H1 (cell line): ENCODE data around the gene CCR8. TPM values are rescaled to one million over a fixed set of nuclear protein-coding genes. Genes with fewer than 3 reads are reported as not detected.
"Not testable (repeated sequence)": the region's sequence is repeated elsewhere in the genome, so short reads cannot be mapped to it uniquely, and the experiment has no call there.

Experiments used
- CTCF ChIA-PET: fragments of 300-600 bp; sonication (Branson Sonifier 250); formaldehyde crosslinking; loops from one replicate; lab custom pipeline; 2021; ENCODE audit not compliant: partially characterized antibody; lab: Charles Lee
- POLR2A ChIA-PET: fragments of 300-600 bp; sonication (Branson Sonifier 250); formaldehyde crosslinking; loops from one replicate; lab custom pipeline; 2021; ENCODE audit warnings: inconsistent platforms; ENCODE audit not compliant: partially characterized antibody; lab: Charles Lee
- DNase-seq, 2 experiments: peaks; one replicate each; pipeline versions ENCODE4 v3.0.0 to v3.0.0-alpha.2; 2010 to 2022; ENCODE audit warnings: low spot score in 2 of 2, low read depth in 1 of 2, mixed read lengths in 1 of 2
- FAIRE-seq: peaks from 2 replicates; lab custom pipeline; 2011; peaks lifted over from hg19 to GRCh38; lab: Jason Lieb, UNC
- H2AFZ ChIP-seq: 2 replicates; pipeline ENCODE4 v1.8.1; 2012; ENCODE audit warnings: low read length, inconsistent platforms
- H2AK5ac ChIP-seq: 2 replicates; pipeline ENCODE4 v1.6.1; 2013; ENCODE audit warnings: low read depth, low read length
- H2BK120ac ChIP-seq: replicated peaks from 2 replicates; pipeline ENCODE3; 2013; ENCODE audit warnings: low read depth, low read length, inconsistent platforms
- H2BK12ac ChIP-seq: 2 replicates; pipeline ENCODE4 v1.6.1; 2013; ENCODE audit warnings: low read depth, low read length
- H2BK15ac ChIP-seq: 2 replicates; pipeline ENCODE4 v1.6.1; 2013; ENCODE audit warnings: low read length
- H2BK20ac ChIP-seq: 2 replicates; pipeline ENCODE4 v1.6.1; 2013; ENCODE audit warnings: low read length
- H2BK5ac ChIP-seq: 2 replicates; pipeline ENCODE4 v1.6.1; 2013; ENCODE audit warnings: low read depth, low read length
- H3K14ac ChIP-seq: 2 replicates; pipeline ENCODE4 v1.6.1; 2013; ENCODE audit warnings: inconsistent platforms; ENCODE audit not compliant: insufficient read length
- H3K18ac ChIP-seq: 2 replicates; pipeline ENCODE4 v1.6.1; 2013; ENCODE audit warnings: low read length; ENCODE audit errors: extremely low read depth
- H3K23ac ChIP-seq: 2 replicates; pipeline ENCODE4 v1.6.1; 2013; ENCODE audit warnings: inconsistent platforms; ENCODE audit not compliant: insufficient read length
- H3K23me2 ChIP-seq: 2 replicates; pipeline ENCODE4 v1.6.1; 2013; ENCODE audit warnings: low read depth, low read length
- H3K27ac ChIP-seq: 2 replicates; pipeline ENCODE4 v1.6.1; 2011; ENCODE audit warnings: low read depth, low read length, inconsistent platforms
- H3K27me3 ChIP-seq, 4 experiments: replicated peaks in 1 of 4; 1 replicate in 1 of 4; 2 replicates in 3 of 4; pipeline versions ENCODE4 v1.6.1 to v1.8.1; 2011 to 2013; ENCODE audit warnings: low read length in 3 of 4, mild to moderate bottlenecking in 3 of 4, inconsistent platforms in 2 of 4, mixed read lengths in 2 of 4, moderate library complexity in 1 of 4; ENCODE audit not compliant: control insufficient read depth in 3 of 4, insufficient read depth in 3 of 4; ENCODE audit errors: extremely low read depth in 1 of 4
- H3K36me3 ChIP-seq, 4 experiments: 2 replicates each; pipeline versions ENCODE4 v1.6.1 to v1.8.1; 2011 to 2013; ENCODE audit warnings: mild to moderate bottlenecking in 4 of 4, low read length in 3 of 4, moderate library complexity in 2 of 4, control low read depth in 1 of 4, inconsistent platforms in 1 of 4; ENCODE audit not compliant: insufficient read depth in 4 of 4, control insufficient read depth in 2 of 4
- H3K4ac ChIP-seq: replicated peaks from 2 replicates; pipeline ENCODE3; 2013; ENCODE audit warnings: low read length, low read depth, mixed read lengths, inconsistent platforms; ENCODE audit not compliant: insufficient read length
- H3K4me1 ChIP-seq, 4 experiments: replicated peaks in 1 of 4; 1 replicate in 1 of 4; 2 replicates in 3 of 4; pipeline versions ENCODE4 v1.6.1 to v1.8.1; 2011 to 2013; ENCODE audit warnings: low read length in 3 of 4, inconsistent platforms in 2 of 4, mixed read lengths in 1 of 4; ENCODE audit not compliant: insufficient read depth in 4 of 4, control insufficient read depth in 3 of 4
- H3K4me2 ChIP-seq, 2 experiments: 2 replicates each; pipeline versions ENCODE4 v1.6.1 to v1.8.1; 2011 to 2013; ENCODE audit warnings: low read depth in 2 of 2, low read length in 2 of 2, control low read depth in 1 of 2, inconsistent platforms in 1 of 2, mild to moderate bottlenecking in 1 of 2; ENCODE audit not compliant: insufficient read depth in 1 of 2
- H3K4me3 ChIP-seq, 4 experiments: fragments of 200-600, 300-600 bp in 1 of 4; sonication (generic), shearing (Covaris generic), sonication (Bioruptor Twin) in 1 of 4; 2 replicates each; pipeline versions ENCODE4 v1.5.1 to v1.8.1; 2011 to 2016; ENCODE audit warnings: low read length in 4 of 4, low read depth in 3 of 4, control low read depth in 2 of 4, inconsistent platforms in 2 of 4, mild to moderate bottlenecking in 2 of 4, mixed read lengths in 1 of 4, moderate library complexity in 1 of 4; ENCODE audit not compliant: insufficient read depth in 2 of 4; ENCODE audit errors: extremely low read depth in 1 of 4
- H3K56ac ChIP-seq: replicated peaks from 2 replicates; pipeline ENCODE3; 2013; ENCODE audit warnings: low read depth, mild to moderate bottlenecking, mixed read lengths, low read length, inconsistent platforms; ENCODE audit not compliant: insufficient read length
- H3K79me1 ChIP-seq: 2 replicates; pipeline ENCODE4 v1.6.1; 2013; ENCODE audit warnings: low read depth, low read length, control low read depth
- H3K79me2 ChIP-seq, 2 experiments: 2 replicates each; pipeline versions ENCODE4 v1.6.1 to v1.8.1; 2012 to 2013; ENCODE audit warnings: low read length in 2 of 2, mild to moderate bottlenecking in 2 of 2, inconsistent platforms in 1 of 2; ENCODE audit not compliant: insufficient read depth in 2 of 2, control insufficient read depth in 1 of 2
- H3K9ac ChIP-seq, 4 experiments: replicated peaks in 1 of 4; 1 replicate in 1 of 4; 2 replicates in 3 of 4; pipeline versions ENCODE4 v1.6.1 to v1.8.1; 2011 to 2013; ENCODE audit warnings: low read depth in 3 of 4, low read length in 3 of 4, control low read depth in 2 of 4, mild to moderate bottlenecking in 2 of 4, moderate library complexity in 2 of 4, inconsistent platforms in 1 of 4; ENCODE audit errors: extremely low read depth in 1 of 4
- H3K9me3 ChIP-seq, 2 experiments: 2 replicates each; pipeline versions ENCODE4 v1.6.1 to v1.8.1; 2012 to 2013; ENCODE audit warnings: mild to moderate bottlenecking in 2 of 2, moderate library complexity in 2 of 2, control low read depth in 1 of 2, inconsistent platforms in 1 of 2, low read depth in 1 of 2, low read length in 1 of 2, mixed read lengths in 1 of 2; ENCODE audit not compliant: insufficient read depth in 2 of 2
- H4K20me1 ChIP-seq, 2 experiments: replicated peaks in 1 of 2; 2 replicates each; pipeline versions ENCODE3 to v1.8.1; 2011 to 2013; ENCODE audit warnings: inconsistent platforms in 2 of 2, low read length in 2 of 2, mild to moderate bottlenecking in 1 of 2; ENCODE audit not compliant: insufficient read depth in 2 of 2, control insufficient read depth in 1 of 2
- H4K5ac ChIP-seq: 2 replicates; pipeline ENCODE4 v1.6.1; 2013; ENCODE audit warnings: low read length, low read depth, mixed read lengths, inconsistent platforms; ENCODE audit not compliant: insufficient read length
- H4K8ac ChIP-seq: 2 replicates; pipeline ENCODE4 v1.8.0; 2013; ENCODE audit warnings: mild to moderate bottlenecking, moderate library complexity, low read length, inconsistent platforms; ENCODE audit not compliant: insufficient read depth; ENCODE audit errors: extremely low read depth
- H4K91ac ChIP-seq: replicated peaks from 2 replicates; pipeline ENCODE3; 2013; ENCODE audit warnings: low read length, mixed read lengths, inconsistent platforms; ENCODE audit not compliant: insufficient read length
- WGBS, 2 experiments: shearing (Covaris generic) in 1 of 2; methylation state at CpG; one replicate each; pipeline versions ENCODE4 v1.1.6 to v1.1.7; 2013 to 2015; ENCODE audit warnings: low lambda C conversion rate in 2 of 2, mixed read lengths in 2 of 2, inconsistent platforms in 1 of 2, low coverage in 1 of 2, missing lambda C conversion rate in 1 of 2; ENCODE audit not compliant: insufficient replicate concordance in 2 of 2, insufficient coverage in 1 of 2, insufficient read length in 1 of 2; ENCODE audit errors: extremely low coverage in 1 of 2, missing lambda C conversion rate in 1 of 2; 5-methylcytosine and 5-hydroxymethylcytosine counted together
- polyA plus RNA-seq, 7 experiments: library from polyadenylated mRNA; depleted of rRNA in 3 of 7; stranded (reverse) in 5 of 7; unstranded in 2 of 7; fragments of >200 nt in 5 of 7; fragments of 200-250 nt in 2 of 7; gene quantifications; 1 replicate in 5 of 7; 2 replicates in 1 of 7; 4 replicates in 1 of 7; pipeline versions ENCODE4 v1.2.1 to v1.2.3, GENCODE V29; 2011 to 2013; ENCODE audit warnings: missing spikeins in 2 of 7, mixed read lengths in 2 of 7
- total RNA-seq: library from RNA; stranded (reverse); fragmentation: NEBNext Ultra II Directional; extraction: Animal tissue kit (Norgen Biotek cat#: 25700); gene quantifications from 2 replicates; pipeline ENCODE4 v1.2.1, GENCODE V29; 2021

The CCR8 gene
- total and polyA plus RNA-seq, 2 of the 8 experiments (the other 6 are each of a cell fraction or from before 2014, with no cell fraction given) = 0.35 TPM; not detected in 1

DNA sequence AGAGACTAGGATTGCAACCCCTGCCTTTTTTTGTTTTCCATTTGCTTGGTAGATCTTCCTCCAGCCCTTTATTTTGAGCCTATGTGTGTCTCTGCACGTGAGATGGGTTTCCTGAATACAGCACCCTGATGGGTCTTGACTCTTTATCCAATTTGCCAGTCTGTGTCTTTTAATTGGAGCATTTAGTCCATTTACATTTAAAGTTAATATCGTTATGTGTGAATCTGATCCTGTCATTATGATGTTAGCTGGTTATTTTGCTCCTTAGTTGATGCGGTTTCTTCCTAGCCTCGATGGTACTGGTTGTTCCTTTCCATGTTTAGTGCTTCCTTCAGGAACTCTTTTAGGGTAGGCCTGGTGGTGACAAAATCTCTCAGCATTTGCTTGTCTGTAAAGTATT, 40.9 kb downstream of the CCR8 start:
- H3K79me1 ChIP-seq, H3K79me2 ChIP-seq, H2AFZ ChIP-seq, H3K27ac ChIP-seq, H2BK12ac ChIP-seq, H3K4me2 ChIP-seq, FAIRE-seq, H2BK120ac ChIP-seq, H4K8ac ChIP-seq, H3K36me3 ChIP-seq, H3K56ac ChIP-seq, CTCF ChIA-PET, H3K27me3 ChIP-seq, H3K14ac ChIP-seq, H4K91ac ChIP-seq, H3K9ac ChIP-seq, POLR2A ChIA-PET, H4K5ac ChIP-seq, H3K23me2 ChIP-seq, H2AK5ac ChIP-seq, H3K4ac ChIP-seq, H3K4me1 ChIP-seq, H4K20me1 ChIP-seq, H3K4me3 ChIP-seq, H2BK5ac ChIP-seq, DNase-seq, H3K23ac ChIP-seq, H3K18ac ChIP-seq, H2BK15ac ChIP-seq, H2BK20ac ChIP-seq: not testable (repeated sequence)
- peaks cover 7 to 10% of the 10 kb centered on the region in 2 experiments; a peak in 3 of 4 replicates for H3K9me3 ChIP-seq
- WGBS, 2 experiments = 90% methylated on average over 4 of the region's 4 CpGs; no CpG with 5 or more reads in 1 of the 2 experiments
